Hepatocyte (in vitro differentiated cells): ENCODE data around the gene CUL9. TPM values are rescaled to one million over a fixed set of nuclear protein-coding genes. Genes with fewer than 3 reads are reported as not detected.
A peak's percentile ranks its signal among the peaks of the same experiment; 100 is the strongest.

Experiments used
- DNase-seq: peaks from one replicate; pipeline ENCODE4 v3.0.0-alpha.2; 2016; ENCODE audit warnings: low spot score
- H2AFZ ChIP-seq: fragments of 200-600 bp; sonication (generic); 2 replicates; pipeline ENCODE4 v1.6.0; 2016; ENCODE audit warnings: antibody characterized with exemption, mild to moderate bottlenecking
- H3K27ac ChIP-seq: fragments of 200-600 bp; sonication (generic); 2 replicates; pipeline ENCODE4 v1.5.1; 2016; ENCODE audit warnings: mild to moderate bottlenecking
- H3K27me3 ChIP-seq: fragments of 200-600 bp; sonication (generic); 2 replicates; pipeline ENCODE4 v1.6.1; 2016
- H3K36me3 ChIP-seq: fragments of 200-600 bp; sonication (generic); replicated peaks from 2 replicates; pipeline ENCODE4 v1.5.1; 2016; ENCODE audit warnings: low read depth; ENCODE audit not compliant: insufficient read depth
- H3K4me1 ChIP-seq: fragments of 200-600 bp; sonication (generic); 2 replicates; pipeline ENCODE4 v1.5.1; 2016; ENCODE audit warnings: mild to moderate bottlenecking, moderate library complexity; ENCODE audit not compliant: insufficient read depth
- H3K4me2 ChIP-seq: fragments of 200-600 bp; sonication (generic); 2 replicates; pipeline ENCODE4 v1.6.0; 2016
- H3K4me3 ChIP-seq: fragments of 200-600 bp; sonication (generic); 2 replicates; pipeline ENCODE4 v1.5.1; 2016; ENCODE audit warnings: mild to moderate bottlenecking
- H3K79me2 ChIP-seq: fragments of 200-600 bp; sonication (generic); 2 replicates; pipeline ENCODE4 v1.6.0; 2017; ENCODE audit warnings: mild to moderate bottlenecking
- H3K9me2 ChIP-seq: fragments of 200-600 bp; sonication (generic); replicated peaks from 2 replicates; pipeline ENCODE4 v1.6.0; 2017; ENCODE audit warnings: mild to moderate bottlenecking; ENCODE audit not compliant: insufficient read depth
- H3K9me3 ChIP-seq: fragments of 200-600 bp; sonication (generic); 2 replicates; pipeline ENCODE4 v1.5.1; 2016; ENCODE audit warnings: low read depth, mild to moderate bottlenecking
- H4K20me1 ChIP-seq: fragments of 200-600 bp; sonication (generic); 2 replicates; pipeline ENCODE4 v1.6.0; 2016; ENCODE audit warnings: mild to moderate bottlenecking; ENCODE audit not compliant: insufficient read depth, poor library complexity, severe bottlenecking
- EZH2 ChIP-seq: fragments of 200-600 bp; sonication (generic); IDR thresholded peaks from 2 replicates; pipeline ENCODE4 v1.6.1; 2016; ENCODE audit warnings: antibody characterized with exemption, mild to moderate bottlenecking, borderline replicate concordance
- EZH2phosphoT487 ChIP-seq: fragments of 200-600 bp; sonication (generic); IDR thresholded peaks from one replicate; pipeline ENCODE4 v1.6.1; 2018; ENCODE audit warnings: antibody characterized with exemption, mild to moderate bottlenecking, low read depth, moderate library complexity; ENCODE audit not compliant: unreplicated experiment, severe bottlenecking
- WGBS: methylation state at CpG from one replicate; pipeline ENCODE4 v1.1.6; 2016; ENCODE audit warnings: low lambda C conversion rate; ENCODE audit errors: missing lambda C conversion rate; 5-methylcytosine and 5-hydroxymethylcytosine counted together
- polyA plus RNA-seq: library from polyadenylated mRNA; unstranded; fragments of >200 nt; fragmentation: Nextera tagmentation; extraction: Ambion mirVana; gene quantifications from 2 replicates; pipeline ENCODE4 v1.2.1, GENCODE V29; 2016
- total RNA-seq: library from RNA; depleted of rRNA; stranded (reverse); fragments of >200 nt; gene quantifications from 2 replicates; pipeline ENCODE4 v1.2.3, GENCODE V29; 2014
- TF ChIP-seq, protein P1 (sequence below): fragments of 200-600 bp; sonication (generic); IDR thresholded peaks from 2 replicates; pipeline ENCODE4 v1.5.1; 2016; ENCODE audit warnings: antibody characterized with exemption, mild to moderate bottlenecking; ENCODE audit not compliant: poor library complexity

CUL9 gene
- total and polyA plus RNA-seq, 2 experiments from 2014 or later: 20.1 to 26.2 TPM

DNA sequence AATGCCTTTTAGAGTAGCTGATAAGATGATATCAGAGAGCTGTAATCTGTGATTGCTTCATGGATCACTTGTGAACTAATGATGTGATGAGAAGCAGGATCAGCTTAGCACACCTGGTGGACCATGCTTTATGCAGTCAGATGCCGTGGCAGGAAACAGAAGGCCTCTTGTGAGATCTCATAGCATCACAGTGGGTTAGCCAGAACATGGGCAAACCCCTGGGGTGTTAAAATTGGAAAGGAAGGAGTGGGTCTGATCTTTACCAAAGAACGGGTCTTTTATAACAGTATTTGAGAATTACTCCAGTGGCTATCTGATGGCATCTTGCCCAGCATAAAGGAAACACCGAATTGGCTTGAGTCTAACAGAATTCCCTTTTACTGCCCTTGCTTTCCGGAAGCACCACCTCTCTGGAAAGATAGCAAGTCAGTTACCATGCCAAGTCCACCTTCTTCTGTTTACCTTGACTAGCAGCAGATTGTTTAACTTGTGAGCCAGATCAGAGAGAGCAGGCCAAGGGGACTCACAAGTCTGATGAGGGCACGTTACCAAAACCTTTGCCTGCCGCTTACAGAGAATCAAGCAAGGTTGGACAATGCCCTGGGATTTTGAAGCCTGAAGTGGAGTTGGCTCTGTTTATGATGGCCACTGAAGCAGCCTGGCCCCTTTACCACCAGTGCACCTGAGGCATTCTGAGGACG is 31.8 kb upstream of the CUL9 start:
- H3K27me3 ChIP-seq: no peaks in the 10 kb centered on the region
- H3K4me3 ChIP-seq: no peak overlapping the region
- no peaks in the 10 kb centered on the region for H3K9me3 ChIP-seq
- H3K4me1 ChIP-seq: no peaks in the 10 kb centered on the region
- peak overlapping the region; percentile 10 for H3K27ac ChIP-seq
- TF ChIP-seq, protein P1, sequence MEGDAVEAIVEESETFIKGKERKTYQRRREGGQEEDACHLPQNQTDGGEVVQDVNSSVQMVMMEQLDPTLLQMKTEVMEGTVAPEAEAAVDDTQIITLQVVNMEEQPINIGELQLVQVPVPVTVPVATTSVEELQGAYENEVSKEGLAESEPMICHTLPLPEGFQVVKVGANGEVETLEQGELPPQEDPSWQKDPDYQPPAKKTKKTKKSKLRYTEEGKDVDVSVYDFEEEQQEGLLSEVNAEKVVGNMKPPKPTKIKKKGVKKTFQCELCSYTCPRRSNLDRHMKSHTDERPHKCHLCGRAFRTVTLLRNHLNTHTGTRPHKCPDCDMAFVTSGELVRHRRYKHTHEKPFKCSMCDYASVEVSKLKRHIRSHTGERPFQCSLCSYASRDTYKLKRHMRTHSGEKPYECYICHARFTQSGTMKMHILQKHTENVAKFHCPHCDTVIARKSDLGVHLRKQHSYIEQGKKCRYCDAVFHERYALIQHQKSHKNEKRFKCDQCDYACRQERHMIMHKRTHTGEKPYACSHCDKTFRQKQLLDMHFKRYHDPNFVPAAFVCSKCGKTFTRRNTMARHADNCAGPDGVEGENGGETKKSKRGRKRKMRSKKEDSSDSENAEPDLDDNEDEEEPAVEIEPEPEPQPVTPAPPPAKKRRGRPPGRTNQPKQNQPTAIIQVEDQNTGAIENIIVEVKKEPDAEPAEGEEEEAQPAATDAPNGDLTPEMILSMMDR: no peak
- TF ChIP-seq EZH2phosphoT487 (no peak), EZH2 (no peak)
- no peak overlapping the region for H2AFZ ChIP-seq
- no peak overlapping the region for H3K4me2 ChIP-seq
- H4K20me1 ChIP-seq: no peaks in the 10 kb centered on the region
- peak; percentile 53 for DNase-seq
- 66% methylated on average over 7 of the region's 7 CpGs for WGBS
- H3K36me3 ChIP-seq: no peaks in the 10 kb centered on the region
- H3K79me2 ChIP-seq: no peaks in the 10 kb centered on the region
- no peaks in the 10 kb centered on the region for H3K9me2 ChIP-seq

DNA sequence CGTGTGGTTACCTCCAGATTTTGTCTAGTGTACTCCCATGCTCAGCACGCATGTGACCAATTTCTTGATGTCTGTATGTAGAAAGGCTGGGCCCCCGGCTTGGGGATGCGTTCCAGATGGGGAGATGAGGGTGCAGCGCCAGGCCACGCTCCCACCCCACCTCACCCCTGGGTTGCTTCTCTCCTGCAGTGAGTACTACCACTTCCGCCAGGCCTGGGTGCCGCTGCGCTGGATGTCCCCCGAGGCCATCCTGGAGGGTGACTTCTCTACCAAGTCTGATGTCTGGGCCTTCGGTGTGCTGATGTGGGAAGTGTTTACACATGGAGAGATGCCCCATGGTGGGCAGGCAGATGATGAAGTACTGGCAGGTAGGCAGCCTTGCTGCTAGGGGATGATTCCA is 22.4 kb upstream of the CUL9 start:
- Histone ChIP-seq H3K27me3 (no peaks in the 10 kb centered on the region), H3K9me3 (no peaks in the 10 kb centered on the region), H3K36me3 (no peaks in the 10 kb centered on the region), H2AFZ (no peak overlapping the region), H4K20me1 (no peaks in the 10 kb centered on the region), H3K79me2 (no peaks in the 10 kb centered on the region), H3K27ac (no peak overlapping the region), H3K9me2 (no peaks in the 10 kb centered on the region), H3K4me3 (no peak overlapping the region), H3K4me2 (no peak overlapping the region), H3K4me1 (no peaks in the 10 kb centered on the region)
- TF ChIP-seq, protein P1: no peak
- TF ChIP-seq EZH2: no peak
- TF ChIP-seq EZH2phosphoT487: no peak
- WGBS: 95% methylated on average over 11 of the region's 11 CpGs
- DNase-seq: no peak

DNA sequence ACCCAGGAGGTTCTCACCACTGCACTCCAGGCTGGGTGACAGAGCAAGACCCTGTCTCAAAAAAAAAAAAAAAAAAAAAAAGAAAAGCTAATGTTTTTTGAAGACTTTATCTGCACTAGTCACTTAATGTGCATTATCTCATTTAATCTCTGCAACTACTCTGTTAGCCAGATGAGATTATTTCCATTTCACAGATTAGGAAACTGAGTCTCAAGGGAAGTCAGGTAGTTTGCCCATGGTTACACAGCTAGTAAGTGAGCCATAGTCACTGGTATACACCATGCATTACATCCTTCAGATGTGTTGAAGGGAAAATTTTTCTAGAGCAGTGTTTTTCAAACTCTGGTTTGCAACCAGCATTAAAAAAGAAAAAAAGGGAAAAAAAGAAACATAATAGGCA is 18.1 kb upstream of the CUL9 start:
- DNase-seq: no peak
- TF ChIP-seq EZH2phosphoT487: no peak
- TF ChIP-seq, protein P1: no peak
- TF ChIP-seq EZH2: no peak
- Histone ChIP-seq H3K4me2 (no peak overlapping the region), H4K20me1 (no peaks in the 10 kb centered on the region), H3K9me2 (no peaks in the 10 kb centered on the region), H3K27me3 (no peaks in the 10 kb centered on the region), H3K4me1 (no peaks in the 10 kb centered on the region), H2AFZ (no peak overlapping the region), H3K9me3 (no peaks in the 10 kb centered on the region), H3K27ac (no peak overlapping the region), H3K36me3 (no peaks in the 10 kb centered on the region), H3K4me3 (no peak overlapping the region), H3K79me2 (no peaks in the 10 kb centered on the region)
